BJ (cell line): ENCODE data around the gene RPL35. TPM values are rescaled to one million over a fixed set of nuclear protein-coding genes. Genes with fewer than 3 reads are reported as not detected.

ENCODE experiments used
- CTCF ChIA-PET: fragments of 350-600 bp; formaldehyde crosslinking; extraction: SDS; loops from one replicate; lab custom pipeline; 2021; ENCODE audit warnings: antibody characterized with exemption, inconsistent platforms; lab: Yijun Ruan, JAX
- POLR2A ChIA-PET: fragments of 300-600 bp; sonication (Branson Sonifier 250); formaldehyde crosslinking; extraction: SDS; loops from one replicate; lab custom pipeline; 2021; ENCODE audit warnings: antibody characterized with exemption; lab: Charles Lee
- DNase-seq: peaks from one replicate; pipeline ENCODE4 v3.0.0-alpha.2; 2011; ENCODE audit warnings: low read depth
- H3K27me3 ChIP-seq: 2 replicates; pipeline ENCODE4 v1.6.0; 2011; ENCODE audit warnings: low read length; ENCODE audit not compliant: control insufficient read depth, insufficient read depth
- H3K36me3 ChIP-seq: 2 replicates; pipeline ENCODE4 v1.5.1; 2011; ENCODE audit warnings: low read length; ENCODE audit not compliant: control insufficient read depth, insufficient read depth
- H3K4me3 ChIP-seq: 2 replicates; pipeline ENCODE4 v1.5.1; 2011; ENCODE audit warnings: low read depth, mild to moderate bottlenecking, control low read depth, low read length
- polyA plus RNA-seq: library from polyadenylated mRNA; depleted of rRNA; stranded (reverse); fragments of >200 nt; gene quantifications from 2 replicates; pipeline ENCODE4 v1.2.3, GENCODE V29; 2011
- TF ChIP-seq, protein P1 (sequence below): IDR thresholded peaks from 2 replicates; pipeline ENCODE4 v1.5.1; 2011; ENCODE audit warnings: low read depth, mild to moderate bottlenecking, control low read depth, inconsistent platforms, low read length, moderate library complexity; ENCODE audit not compliant: insufficient read depth

RPL35 gene
- polyA plus RNA-seq, 1 experiment = 3,181 TPM

DNA sequence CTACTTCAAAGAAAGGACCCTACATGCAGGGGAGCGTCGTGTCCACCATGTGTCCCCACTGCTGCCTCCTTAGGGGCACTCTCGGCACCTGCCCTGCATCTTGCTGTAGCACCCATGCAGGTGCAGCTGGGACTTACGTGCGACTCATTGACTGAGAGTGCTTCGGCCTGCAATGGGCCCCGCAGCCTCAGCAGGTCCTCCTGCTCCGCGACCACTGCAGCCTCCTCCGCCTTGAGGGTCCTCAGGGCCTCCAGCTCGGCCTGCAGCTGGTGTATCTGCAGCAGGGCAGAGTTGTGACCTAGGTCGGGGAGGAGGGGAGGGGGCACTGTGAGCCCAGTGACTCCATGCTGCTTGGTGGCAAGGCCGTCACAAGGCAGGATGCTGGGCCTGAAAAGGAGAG is 27.2 kb upstream of the RPL35 start:
- H3K27me3 ChIP-seq = no peaks in the 10 kb centered on the region
- CTCF ChIA-PET = interaction anchor here (2.6 kb wide), 1 partner anchor 36 kb away, joined by 7 read pairs; the partner anchor contains the start of gene WDR38
- no peak for DNase-seq
- TF ChIP-seq, protein P1, sequence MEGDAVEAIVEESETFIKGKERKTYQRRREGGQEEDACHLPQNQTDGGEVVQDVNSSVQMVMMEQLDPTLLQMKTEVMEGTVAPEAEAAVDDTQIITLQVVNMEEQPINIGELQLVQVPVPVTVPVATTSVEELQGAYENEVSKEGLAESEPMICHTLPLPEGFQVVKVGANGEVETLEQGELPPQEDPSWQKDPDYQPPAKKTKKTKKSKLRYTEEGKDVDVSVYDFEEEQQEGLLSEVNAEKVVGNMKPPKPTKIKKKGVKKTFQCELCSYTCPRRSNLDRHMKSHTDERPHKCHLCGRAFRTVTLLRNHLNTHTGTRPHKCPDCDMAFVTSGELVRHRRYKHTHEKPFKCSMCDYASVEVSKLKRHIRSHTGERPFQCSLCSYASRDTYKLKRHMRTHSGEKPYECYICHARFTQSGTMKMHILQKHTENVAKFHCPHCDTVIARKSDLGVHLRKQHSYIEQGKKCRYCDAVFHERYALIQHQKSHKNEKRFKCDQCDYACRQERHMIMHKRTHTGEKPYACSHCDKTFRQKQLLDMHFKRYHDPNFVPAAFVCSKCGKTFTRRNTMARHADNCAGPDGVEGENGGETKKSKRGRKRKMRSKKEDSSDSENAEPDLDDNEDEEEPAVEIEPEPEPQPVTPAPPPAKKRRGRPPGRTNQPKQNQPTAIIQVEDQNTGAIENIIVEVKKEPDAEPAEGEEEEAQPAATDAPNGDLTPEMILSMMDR = no peak
- POLR2A ChIA-PET = no interaction called here
- H3K4me3 ChIP-seq = no peak overlapping the region
- H3K36me3 ChIP-seq = peaks cover 37% of the 10 kb centered on the region

DNA sequence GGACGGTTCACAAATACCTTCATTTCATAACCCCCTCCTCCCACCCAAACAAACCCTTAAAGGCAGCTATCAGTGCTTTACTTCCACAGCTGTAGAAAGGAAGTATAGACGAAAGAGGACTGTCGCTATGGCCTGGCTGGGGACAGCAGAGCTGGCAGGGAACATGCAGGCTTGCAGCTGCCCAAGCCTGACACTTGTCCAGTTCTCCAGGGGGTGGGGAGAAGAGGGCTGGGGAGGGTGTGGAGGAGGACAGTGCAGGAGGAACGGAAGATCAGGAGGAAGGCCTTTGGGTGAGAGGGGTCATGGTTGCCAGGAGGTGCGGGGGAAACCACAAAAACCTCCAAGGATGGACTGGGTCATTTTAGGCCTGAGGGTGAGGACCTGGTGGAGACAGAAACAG is 26.1 kb upstream of the RPL35 start:
- CTCF ChIA-PET = no interaction called here
- Histone ChIP-seq H3K4me3 (no peak overlapping the region), H3K27me3 (no peaks in the 10 kb centered on the region)

DNA sequence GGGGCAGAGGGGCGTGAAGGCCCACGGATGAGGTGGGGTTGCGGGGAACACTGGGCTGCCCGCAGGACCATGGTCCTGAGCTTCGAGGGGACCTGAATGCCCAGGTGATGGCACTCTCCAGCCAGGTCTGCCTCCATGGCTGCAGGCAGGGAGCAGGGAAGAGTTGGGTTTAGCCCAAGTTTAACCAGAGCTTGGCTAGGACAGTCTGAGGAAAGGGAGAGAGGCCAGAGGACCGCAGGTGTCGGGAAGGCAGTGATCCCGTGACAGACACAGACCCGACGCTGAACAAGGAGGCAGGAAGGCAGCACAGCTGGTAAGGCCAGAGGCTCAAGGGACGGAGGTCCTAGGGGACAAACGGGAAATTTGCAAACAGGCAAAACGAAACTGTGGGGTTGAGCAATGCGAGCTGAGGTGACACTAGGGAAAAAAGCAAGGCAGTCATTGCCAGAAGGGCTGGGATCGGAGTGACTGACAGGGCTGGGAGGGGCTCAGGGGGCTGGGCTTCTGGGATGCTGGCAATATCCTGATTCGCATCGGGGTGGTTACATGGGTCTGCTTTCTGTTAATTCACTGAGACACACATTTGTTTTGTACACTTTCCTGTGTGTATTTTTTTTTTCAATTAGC is 25.2 kb upstream of the RPL35 start:
- H3K4me3 ChIP-seq = no peak overlapping the region
- no peaks in the 10 kb centered on the region for H3K27me3 ChIP-seq
- TF ChIP-seq, protein P1 = no peak
- H3K36me3 ChIP-seq = peaks cover 42% of the 10 kb centered on the region
- ChIA-PET POLR2A (no interaction called here), CTCF (no interaction called here)
- DNase-seq = no peak

More for the DNA sequence above, 26.1 kb upstream of the RPL35 start:
- DNase-seq = no peak
- peaks cover 37% of the 10 kb centered on the region for H3K36me3 ChIP-seq
- POLR2A ChIA-PET = no interaction called here
- TF ChIP-seq, protein P1 = no peak

DNA sequence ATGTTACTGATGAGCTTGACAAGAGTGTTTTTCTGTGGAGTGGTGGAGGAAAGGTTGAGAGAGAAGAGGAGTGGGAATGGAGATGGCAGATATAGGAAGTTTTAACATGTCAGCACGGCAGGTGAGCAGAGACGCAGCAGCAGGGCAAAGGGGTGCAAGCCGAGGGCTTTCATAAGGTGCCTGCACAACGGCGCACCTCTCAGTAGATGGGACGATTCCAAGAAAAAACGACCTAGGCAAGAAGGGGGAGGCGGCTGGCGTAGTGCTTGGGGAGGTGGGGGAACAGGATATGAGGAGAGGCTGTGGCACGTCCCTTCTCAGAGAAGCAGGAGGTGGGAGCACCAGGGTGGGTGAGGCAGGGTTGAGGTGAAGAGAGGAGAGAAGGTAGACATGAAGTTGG is 24.7 kb upstream of the RPL35 start:
- Histone ChIP-seq H3K4me3 (no peak overlapping the region), H3K36me3 (peaks cover 43% of the 10 kb centered on the region), H3K27me3 (no peaks in the 10 kb centered on the region)
- TF ChIP-seq, protein P1 = no peak
- no peak for DNase-seq
- POLR2A ChIA-PET = no interaction called here
- CTCF ChIA-PET = no interaction called here

DNA sequence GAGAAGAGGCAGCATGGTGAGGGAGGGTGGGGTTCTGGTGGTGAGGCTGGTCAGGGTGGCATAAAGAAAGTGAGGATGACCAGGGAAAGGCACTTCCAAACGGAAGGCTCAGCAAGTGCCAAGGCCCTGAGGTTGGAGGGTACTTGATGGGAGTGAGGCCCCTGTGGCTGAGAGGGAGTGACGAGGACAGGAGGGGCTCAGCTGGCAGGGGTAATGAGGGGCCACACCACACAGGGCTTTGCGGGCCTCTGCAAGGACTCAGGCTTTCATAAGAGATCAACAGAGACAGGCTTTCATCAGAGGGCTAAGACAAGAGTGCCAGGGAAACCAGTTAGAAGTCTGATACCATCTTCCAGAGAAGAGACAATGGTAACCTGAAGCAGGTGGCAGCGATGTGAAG is 23.8 kb upstream of the RPL35 start:
- TF ChIP-seq, protein P1 = no peak
- POLR2A ChIA-PET = no interaction called here
- CTCF ChIA-PET = no interaction called here
- no peak overlapping the region for H3K4me3 ChIP-seq
- H3K36me3 ChIP-seq = peaks cover 37% of the 10 kb centered on the region
- DNase-seq = no peak
- H3K27me3 ChIP-seq = no peaks in the 10 kb centered on the region
